Fibroblast of lung (primary cell): Measurements from ENCODE around the gene ZBTB40. TPM values are rescaled to one million over a fixed set of nuclear protein-coding genes. Genes with fewer than 3 reads are reported as not detected.

Source experiments
- DNase-seq, 2 donors: peaks; one replicate each; pipeline versions ENCODE4 v3.0.0 to v3.0.0-alpha.2; 2010; ENCODE audit warnings: low read depth in 2 of 2
- H2AFZ ChIP-seq: 2 replicates; pipeline ENCODE4 v1.5.1; 2012; ENCODE audit warnings: low read length, control low read depth, inconsistent platforms
- H3K27ac ChIP-seq: 2 replicates; pipeline ENCODE4 v1.5.1; 2011; ENCODE audit warnings: low read length, control low read depth; ENCODE audit not compliant: insufficient read depth
- H3K27me3 ChIP-seq: 2 replicates; pipeline ENCODE4 v1.5.1; 2011; ENCODE audit warnings: mild to moderate bottlenecking, low read length; ENCODE audit not compliant: control insufficient read depth, insufficient read depth
- H3K36me3 ChIP-seq: 2 replicates; pipeline ENCODE4 v1.5.1; 2011; ENCODE audit warnings: low read length; ENCODE audit not compliant: control insufficient read depth, insufficient read depth
- H3K4me1 ChIP-seq: 2 replicates; pipeline ENCODE4 v1.5.1; 2011; ENCODE audit warnings: low read length; ENCODE audit not compliant: control insufficient read depth, insufficient read depth; ENCODE audit errors: extremely low read depth
- H3K4me2 ChIP-seq: 2 replicates; pipeline ENCODE4 v1.5.1; 2011; ENCODE audit warnings: low read length, control low read depth; ENCODE audit not compliant: insufficient read depth; ENCODE audit errors: extremely low read depth
- H3K4me3 ChIP-seq, 4 experiments: fragments of 200-600 bp in 1 of 4; sonication (generic) in 1 of 4; replicated peaks in 1 of 4; 2 replicates each; pipeline ENCODE4 v1.5.1; 2011 to 2016; ENCODE audit warnings: low read length in 4 of 4, low read depth in 3 of 4, mild to moderate bottlenecking in 3 of 4, control low read depth in 2 of 4, inconsistent platforms in 1 of 4, mixed read lengths in 1 of 4; ENCODE audit not compliant: insufficient read depth in 1 of 4; ENCODE audit errors: control extremely low read depth in 1 of 4
- H3K79me2 ChIP-seq: 2 replicates; pipeline ENCODE4 v1.5.1; 2012; ENCODE audit warnings: mild to moderate bottlenecking, low read length, inconsistent platforms; ENCODE audit not compliant: control insufficient read depth, insufficient read depth
- H3K9ac ChIP-seq: 2 replicates; pipeline ENCODE4 v1.5.1; 2011; ENCODE audit warnings: mild to moderate bottlenecking, low read length, control low read depth; ENCODE audit not compliant: insufficient read depth
- H3K9me3 ChIP-seq: 2 replicates; pipeline ENCODE4 v1.5.1; 2012; ENCODE audit warnings: low read depth, low read length; ENCODE audit not compliant: control insufficient read depth, insufficient read depth
- H4K20me1 ChIP-seq: 2 replicates; pipeline ENCODE4 v1.5.1; 2011; ENCODE audit warnings: low read length; ENCODE audit not compliant: control insufficient read depth, insufficient read depth; ENCODE audit errors: extremely low read depth
- CTCF ChIP-seq, 2 donors: IDR thresholded peaks in 1 of 2; conservative IDR thresholded peaks in 1 of 2; 1 replicate in 1 of 2; 2 replicates in 1 of 2; pipeline ENCODE4 v1.5.1; 2011 to 2012; ENCODE audit warnings: low read length in 2 of 2, control low read depth in 1 of 2, inconsistent platforms in 1 of 2, low read depth in 1 of 2, mild to moderate bottlenecking in 1 of 2
- EZH2 ChIP-seq: IDR thresholded peaks from 2 replicates; pipeline ENCODE4 v1.5.1; 2012; ENCODE audit warnings: low read length, control low read depth, mild to moderate bottlenecking; ENCODE audit errors: missing control alignments
- polyA plus RNA-seq, 2 donors: library from polyadenylated mRNA; depleted of rRNA in 1 of 2; stranded (reverse) in 1 of 2; unstranded in 1 of 2; fragments of >200 nt; gene quantifications; 2 replicates each; pipeline ENCODE4 v1.2.1, GENCODE V29; 2011 to 2012; ENCODE audit warnings: missing spikeins in 1 of 2
- total RNA-seq: library from RNA; depleted of rRNA; stranded (reverse); fragments of >200 nt; gene quantifications from 2 replicates; pipeline ENCODE4 v1.2.1, GENCODE V29; 2014

ZBTB40 gene
- total and polyA plus RNA-seq, 2 donors (not counting 1 experiment from before 2014, with no cell fraction given), result 3.4 to 12.4 TPM

DNA sequence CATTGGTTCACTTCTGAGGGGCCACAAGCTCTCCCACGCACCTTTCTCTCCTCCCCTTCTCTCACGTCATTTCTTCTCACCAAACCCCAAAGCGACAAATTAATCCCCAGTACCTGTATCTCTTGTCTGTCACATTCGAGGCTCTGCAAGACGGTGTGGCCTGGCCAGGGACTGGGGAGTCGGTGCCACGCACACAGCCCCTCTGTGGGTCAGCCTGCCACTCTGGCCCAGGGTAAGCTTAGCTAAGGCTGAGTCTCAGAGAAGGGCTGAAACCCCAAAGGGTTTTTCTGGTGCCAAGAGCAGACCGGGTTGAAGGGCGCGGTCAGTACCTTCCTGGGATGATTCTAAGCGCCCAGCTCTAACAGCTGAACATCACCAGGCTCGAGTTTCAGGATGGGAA, 34.2 kb upstream of the ZBTB40 start:
- TF ChIP-seq EZH2 (peak; percentile 39), CTCF (conservative IDR thresholded peaks at IDR 0.05 in 1 of 2, IDR thresholded peaks at IDR 0.05 in 1 of 2; ENCODE audit: low read depth in 1 of 2, low read length in 2 of 2) (no peak)
- no peak for DNase-seq
- no peaks in the 10 kb centered on the region for H3K9me3 ChIP-seq

GRCh38 chr1:22418312-22418711, 33.3 kb upstream of the ZBTB40 start:
- H3K4me2 ChIP-seq, result no peak overlapping the region
- H3K79me2 ChIP-seq, result no peaks in the 10 kb centered on the region
- H3K9me3 ChIP-seq, result no peaks in the 10 kb centered on the region
- no peaks in the 10 kb centered on the region for H4K20me1 ChIP-seq
- H2AFZ ChIP-seq, result no peak overlapping the region
- no peak for DNase-seq
- TF ChIP-seq CTCF (conservative IDR thresholded peaks at IDR 0.05 in 1 of 2, IDR thresholded peaks at IDR 0.05 in 1 of 2; ENCODE audit: low read depth in 1 of 2, low read length in 2 of 2) (no peak), EZH2 (no peak)
- peaks cover 4% of the 10 kb centered on the region for H3K4me1 ChIP-seq
- H3K27ac ChIP-seq, result no peak overlapping the region
- no peaks in the 10 kb centered on the region for H3K36me3 ChIP-seq
- H3K27me3 ChIP-seq, result peaks cover 3% of the 10 kb centered on the region
- no peak overlapping the region for H3K9ac ChIP-seq
- H3K4me3 ChIP-seq, result no peak overlapping the region

More for the DNA sequence above, 34.2 kb upstream of the ZBTB40 start:
- no peaks in the 10 kb centered on the region for H3K36me3 ChIP-seq
- no peaks in the 10 kb centered on the region for H4K20me1 ChIP-seq
- no peak overlapping the region for H3K9ac ChIP-seq
- H3K4me2 ChIP-seq, result no peak overlapping the region
- H3K79me2 ChIP-seq, result no peaks in the 10 kb centered on the region
- H3K27me3 ChIP-seq, result peaks cover 2% of the 10 kb centered on the region
- H2AFZ ChIP-seq, result no peak overlapping the region
- peaks cover 6% of the 10 kb centered on the region for H3K4me1 ChIP-seq
- H3K4me3 ChIP-seq, result no peak overlapping the region
- no peak overlapping the region for H3K27ac ChIP-seq

DNA sequence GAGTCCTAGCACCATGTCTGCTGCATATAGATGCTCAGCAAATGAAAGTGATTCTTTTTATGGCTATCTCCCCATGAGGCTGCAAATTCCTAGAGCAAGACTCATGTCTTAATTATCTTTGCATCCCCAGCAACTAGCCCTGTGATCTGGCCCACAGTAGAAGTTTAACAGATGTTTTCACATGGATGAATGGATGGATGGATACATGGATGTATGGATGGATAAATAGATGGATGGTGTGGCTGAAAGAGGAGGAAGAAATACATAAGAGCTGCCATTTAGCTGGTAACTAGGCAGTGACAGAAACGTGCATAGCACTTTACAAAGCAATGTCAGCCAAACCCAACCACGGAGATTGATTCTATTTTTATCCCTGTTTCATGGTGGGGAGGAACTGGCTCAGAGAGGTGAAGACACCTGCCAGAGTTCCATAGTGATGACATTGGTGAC, 32.7 kb upstream of the ZBTB40 start:
- no peak overlapping the region for H3K9ac ChIP-seq
- H3K36me3 ChIP-seq, result no peaks in the 10 kb centered on the region
- TF ChIP-seq CTCF (conservative IDR thresholded peaks at IDR 0.05 in 1 of 2, IDR thresholded peaks at IDR 0.05 in 1 of 2; ENCODE audit: low read depth in 1 of 2, low read length in 2 of 2), result no peak
- no peak for TF ChIP-seq EZH2
- no peak overlapping the region for H3K4me3 ChIP-seq
- H3K27ac ChIP-seq, result no peak overlapping the region
- no peaks in the 10 kb centered on the region for H3K9me3 ChIP-seq
- H4K20me1 ChIP-seq, result no peaks in the 10 kb centered on the region
- peak overlapping the region; percentile 29 for H3K4me2 ChIP-seq
- no peak overlapping the region for H2AFZ ChIP-seq
- peaks cover 4% of the 10 kb centered on the region for H3K4me1 ChIP-seq
- peak in 1 of 2 donors; percentile 69 for DNase-seq
- H3K79me2 ChIP-seq, result no peaks in the 10 kb centered on the region
- H3K27me3 ChIP-seq, result peaks cover 9% of the 10 kb centered on the region
